Measurements from ENCODE around the gene SMARCD1. TPM values are rescaled to one million over a fixed set of nuclear protein-coding genes. Genes with fewer than 3 reads are reported as not detected.

The SMARCD1 gene
- total and polyA plus RNA-seq, 2 experiments from 2014 or later: 124 to 287 TPM

DNA sequence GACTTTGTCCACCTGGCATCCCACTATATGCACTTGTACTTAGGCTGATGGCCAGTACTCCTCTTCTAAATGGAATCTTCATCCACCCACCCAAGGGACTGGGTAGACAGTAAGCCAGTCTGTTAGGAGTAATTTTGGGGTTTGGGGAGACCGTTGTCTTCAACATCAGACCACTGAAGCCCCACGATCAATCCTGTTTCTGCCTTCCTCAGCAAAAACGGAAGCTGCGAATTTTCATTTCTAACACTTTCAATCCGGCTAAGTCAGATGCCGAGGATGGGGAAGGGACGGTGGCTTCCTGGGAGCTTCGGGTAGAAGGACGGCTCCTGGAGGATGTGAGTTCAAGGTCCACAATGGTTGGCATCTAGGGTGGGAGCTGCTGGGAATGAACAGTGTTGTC lies 2.0 kb downstream of the SMARCD1 start:
- H3K27me3 ChIP-seq (ENCODE audit: insufficient read depth): 0 out of 2 replicates have a peak, but pooled peaks cover under 1% of the 10 kb centered on the region
- H3K9me2 ChIP-seq (ENCODE audit: insufficient read depth): no peaks in the 10 kb centered on the region
- H3K4me1 ChIP-seq (ENCODE audit: insufficient read depth): peaks cover 5% of the 10 kb centered on the region
- Mint-ChIP-seq H3K27ac (no peak overlapping the region), H3K9me3 (no peaks in the 10 kb centered on the region; the same call in 2 of the 3 replicates), H3K27me3 (ENCODE audit: insufficient read depth, low read depth, poor library complexity) (peaks cover 4% of the 10 kb centered on the region), H3K36me3 (ENCODE audit: low read depth) (peaks cover 64% of the 10 kb centered on the region), H3K4me1 (peaks cover 18% of the 10 kb centered on the region; the same call in 2 of the 3 replicates), H3K4me3 (peak overlapping the region; percentile 89)
- DNase-seq (ENCODE audit: low spot score) (no peak), ATAC-seq (no peak)
- no peak overlapping the region for H3K4me3 ChIP-seq
- H3F3A ChIP-seq (replicated peaks; ENCODE audit: low read depth): peaks cover 31% of the 10 kb centered on the region
- H3K79me2 ChIP-seq (replicated peaks; ENCODE audit: insufficient read depth): peaks cover 27% of the 10 kb centered on the region
- no peak for TF ChIP-seq ZNF114 (CRISPR knock-in tag; IDR thresholded peaks at IDR 0.05)
- TF ChIP-seq STAT1 (IDR thresholded peaks at IDR 0.05; ENCODE audit: unreplicated experiment): no peak
- no peak for TF ChIP-seq ZNF331 (CRISPR knock-in tag; IDR thresholded peaks at IDR 0.05; ENCODE audit: low read depth)
- no peak for TF ChIP-seq EZH2phosphoT487 (IDR thresholded peaks at IDR 0.05; ENCODE audit: unreplicated experiment)
- no peak for TF ChIP-seq POLR2AphosphoS5 (IDR thresholded peaks at IDR 0.05; ENCODE audit: low read depth)
- TF ChIP-seq JUNB (IDR thresholded peaks at IDR 0.05; ENCODE audit: unreplicated experiment): no peak
- TF ChIP-seq CREB1 (CRISPR knock-in tag; IDR thresholded peaks at IDR 0.05; ENCODE audit: low read depth): no peak
- TF ChIP-seq, protein P1, sequence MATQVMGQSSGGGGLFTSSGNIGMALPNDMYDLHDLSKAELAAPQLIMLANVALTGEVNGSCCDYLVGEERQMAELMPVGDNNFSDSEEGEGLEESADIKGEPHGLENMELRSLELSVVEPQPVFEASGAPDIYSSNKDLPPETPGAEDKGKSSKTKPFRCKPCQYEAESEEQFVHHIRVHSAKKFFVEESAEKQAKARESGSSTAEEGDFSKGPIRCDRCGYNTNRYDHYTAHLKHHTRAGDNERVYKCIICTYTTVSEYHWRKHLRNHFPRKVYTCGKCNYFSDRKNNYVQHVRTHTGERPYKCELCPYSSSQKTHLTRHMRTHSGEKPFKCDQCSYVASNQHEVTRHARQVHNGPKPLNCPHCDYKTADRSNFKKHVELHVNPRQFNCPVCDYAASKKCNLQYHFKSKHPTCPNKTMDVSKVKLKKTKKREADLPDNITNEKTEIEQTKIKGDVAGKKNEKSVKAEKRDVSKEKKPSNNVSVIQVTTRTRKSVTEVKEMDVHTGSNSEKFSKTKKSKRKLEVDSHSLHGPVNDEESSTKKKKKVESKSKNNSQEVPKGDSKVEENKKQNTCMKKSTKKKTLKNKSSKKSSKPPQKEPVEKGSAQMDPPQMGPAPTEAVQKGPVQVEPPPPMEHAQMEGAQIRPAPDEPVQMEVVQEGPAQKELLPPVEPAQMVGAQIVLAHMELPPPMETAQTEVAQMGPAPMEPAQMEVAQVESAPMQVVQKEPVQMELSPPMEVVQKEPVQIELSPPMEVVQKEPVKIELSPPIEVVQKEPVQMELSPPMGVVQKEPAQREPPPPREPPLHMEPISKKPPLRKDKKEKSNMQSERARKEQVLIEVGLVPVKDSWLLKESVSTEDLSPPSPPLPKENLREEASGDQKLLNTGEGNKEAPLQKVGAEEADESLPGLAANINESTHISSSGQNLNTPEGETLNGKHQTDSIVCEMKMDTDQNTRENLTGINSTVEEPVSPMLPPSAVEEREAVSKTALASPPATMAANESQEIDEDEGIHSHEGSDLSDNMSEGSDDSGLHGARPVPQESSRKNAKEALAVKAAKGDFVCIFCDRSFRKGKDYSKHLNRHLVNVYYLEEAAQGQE (IDR thresholded peaks at IDR 0.05; ENCODE audit: unreplicated experiment): no peak
- TF ChIP-seq, protein P2, sequence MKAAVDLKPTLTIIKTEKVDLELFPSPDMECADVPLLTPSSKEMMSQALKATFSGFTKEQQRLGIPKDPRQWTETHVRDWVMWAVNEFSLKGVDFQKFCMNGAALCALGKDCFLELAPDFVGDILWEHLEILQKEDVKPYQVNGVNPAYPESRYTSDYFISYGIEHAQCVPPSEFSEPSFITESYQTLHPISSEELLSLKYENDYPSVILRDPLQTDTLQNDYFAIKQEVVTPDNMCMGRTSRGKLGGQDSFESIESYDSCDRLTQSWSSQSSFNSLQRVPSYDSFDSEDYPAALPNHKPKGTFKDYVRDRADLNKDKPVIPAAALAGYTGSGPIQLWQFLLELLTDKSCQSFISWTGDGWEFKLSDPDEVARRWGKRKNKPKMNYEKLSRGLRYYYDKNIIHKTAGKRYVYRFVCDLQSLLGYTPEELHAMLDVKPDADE (IDR thresholded peaks at IDR 0.05): no peak
- TF ChIP-seq, protein P3, sequence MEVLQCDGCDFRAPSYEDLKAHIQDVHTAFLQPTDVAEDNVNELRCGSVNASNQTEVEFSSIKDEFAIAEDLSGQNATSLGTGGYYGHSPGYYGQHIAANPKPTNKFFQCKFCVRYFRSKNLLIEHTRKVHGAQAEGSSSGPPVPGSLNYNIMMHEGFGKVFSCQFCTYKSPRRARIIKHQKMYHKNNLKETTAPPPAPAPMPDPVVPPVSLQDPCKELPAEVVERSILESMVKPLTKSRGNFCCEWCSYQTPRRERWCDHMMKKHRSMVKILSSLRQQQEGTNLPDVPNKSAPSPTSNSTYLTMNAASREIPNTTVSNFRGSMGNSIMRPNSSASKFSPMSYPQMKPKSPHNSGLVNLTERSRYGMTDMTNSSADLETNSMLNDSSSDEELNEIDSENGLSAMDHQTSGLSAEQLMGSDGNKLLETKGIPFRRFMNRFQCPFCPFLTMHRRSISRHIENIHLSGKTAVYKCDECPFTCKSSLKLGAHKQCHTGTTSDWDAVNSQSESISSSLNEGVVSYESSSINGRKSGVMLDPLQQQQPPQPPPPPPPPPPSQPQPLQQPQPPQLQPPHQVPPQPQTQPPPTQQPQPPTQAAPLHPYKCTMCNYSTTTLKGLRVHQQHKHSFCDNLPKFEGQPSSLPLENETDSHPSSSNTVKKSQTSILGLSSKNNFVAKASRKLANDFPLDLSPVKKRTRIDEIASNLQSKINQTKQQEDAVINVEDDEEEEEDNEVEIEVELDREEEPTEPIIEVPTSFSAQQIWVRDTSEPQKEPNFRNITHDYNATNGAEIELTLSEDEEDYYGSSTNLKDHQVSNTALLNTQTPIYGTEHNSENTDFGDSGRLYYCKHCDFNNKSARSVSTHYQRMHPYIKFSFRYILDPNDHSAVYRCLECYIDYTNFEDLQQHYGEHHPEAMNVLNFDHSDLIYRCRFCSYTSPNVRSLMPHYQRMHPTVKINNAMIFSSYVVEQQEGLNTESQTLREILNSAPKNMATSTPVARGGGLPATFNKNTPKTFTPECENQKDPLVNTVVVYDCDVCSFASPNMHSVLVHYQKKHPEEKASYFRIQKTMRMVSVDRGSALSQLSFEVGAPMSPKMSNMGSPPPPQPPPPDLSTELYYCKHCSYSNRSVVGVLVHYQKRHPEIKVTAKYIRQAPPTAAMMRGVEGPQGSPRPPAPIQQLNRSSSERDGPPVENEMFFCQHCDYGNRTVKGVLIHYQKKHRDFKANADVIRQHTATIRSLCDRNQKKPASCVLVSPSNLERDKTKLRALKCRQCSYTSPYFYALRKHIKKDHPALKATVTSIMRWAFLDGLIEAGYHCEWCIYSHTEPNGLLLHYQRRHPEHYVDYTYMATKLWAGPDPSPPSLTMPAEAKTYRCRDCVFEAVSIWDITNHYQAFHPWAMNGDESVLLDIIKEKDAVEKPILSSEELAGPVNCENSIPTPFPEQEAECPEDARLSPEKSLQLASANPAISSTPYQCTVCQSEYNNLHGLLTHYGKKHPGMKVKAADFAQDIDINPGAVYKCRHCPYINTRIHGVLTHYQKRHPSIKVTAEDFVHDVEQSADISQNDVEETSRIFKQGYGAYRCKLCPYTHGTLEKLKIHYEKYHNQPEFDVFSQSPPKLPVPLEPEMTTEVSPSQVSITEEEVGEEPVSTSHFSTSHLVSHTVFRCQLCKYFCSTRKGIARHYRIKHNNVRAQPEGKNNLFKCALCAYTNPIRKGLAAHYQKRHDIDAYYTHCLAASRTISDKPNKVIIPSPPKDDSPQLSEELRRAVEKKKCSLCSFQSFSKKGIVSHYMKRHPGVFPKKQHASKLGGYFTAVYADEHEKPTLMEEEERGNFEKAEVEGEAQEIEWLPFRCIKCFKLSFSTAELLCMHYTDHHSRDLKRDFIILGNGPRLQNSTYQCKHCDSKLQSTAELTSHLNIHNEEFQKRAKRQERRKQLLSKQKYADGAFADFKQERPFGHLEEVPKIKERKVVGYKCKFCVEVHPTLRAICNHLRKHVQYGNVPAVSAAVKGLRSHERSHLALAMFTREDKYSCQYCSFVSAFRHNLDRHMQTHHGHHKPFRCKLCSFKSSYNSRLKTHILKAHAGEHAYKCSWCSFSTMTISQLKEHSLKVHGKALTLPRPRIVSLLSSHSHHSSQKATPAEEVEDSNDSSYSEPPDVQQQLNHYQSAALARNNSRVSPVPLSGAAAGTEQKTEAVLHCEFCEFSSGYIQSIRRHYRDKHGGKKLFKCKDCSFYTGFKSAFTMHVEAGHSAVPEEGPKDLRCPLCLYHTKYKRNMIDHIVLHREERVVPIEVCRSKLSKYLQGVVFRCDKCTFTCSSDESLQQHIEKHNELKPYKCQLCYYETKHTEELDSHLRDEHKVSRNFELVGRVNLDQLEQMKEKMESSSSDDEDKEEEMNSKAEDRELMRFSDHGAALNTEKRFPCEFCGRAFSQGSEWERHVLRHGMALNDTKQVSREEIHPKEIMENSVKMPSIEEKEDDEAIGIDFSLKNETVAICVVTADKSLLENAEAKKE (CRISPR knock-in tag; IDR thresholded peaks at IDR 0.05): no peak
- H3K36me3 ChIP-seq (ENCODE audit: insufficient read depth): peaks cover 51% of the 10 kb centered on the region
- no peak overlapping the region for H3K4me2 ChIP-seq
- no peak overlapping the region for H2AFZ ChIP-seq
- H3K27ac ChIP-seq (ENCODE audit: low read depth): no peak overlapping the region
- peaks cover 18% of the 10 kb centered on the region for H4K20me1 ChIP-seq (replicated peaks; ENCODE audit: insufficient read depth)
